Prostate gland (tissue), 2 donors: ENCODE measurements around the gene CPOX. TPM values are rescaled to one million over a fixed set of nuclear protein-coding genes. Genes with fewer than 3 reads are reported as not detected.

Source experiments
- total RNA-seq, 2 donors: library from RNA; depleted of rRNA; stranded (reverse); fragments of >200 nt; gene quantifications; one replicate each; pipeline ENCODE4 v1.1.0, GENCODE V29; 2016

Gene CPOX
- total RNA-seq, 2 donors from 2014 or later = 25.3 to 25.6 TPM

Other genes starting within 250 kb of the CPOX start
- 1 to 10 TPM in 1 of 2 donors, not detected in 1; 1.3 TPM for gene OR5K4, start 239.8 kb downstream of the CPOX start, total RNA-seq
- gene OR5K3, start 202.9 kb downstream of the CPOX start, total RNA-seq = not detected
- not detected for gene OR5K1, start 130.4 kb downstream of the CPOX start, total RNA-seq
- gene OR5K2, start 95.9 kb downstream of the CPOX start, total RNA-seq = not detected
- 100 to 1,000 TPM in 1 of 2 donors, 10 to 100 TPM in 1; 71.2 to 113 TPM for gene CLDND1, start 70.7 kb downstream of the CPOX start, total RNA-seq
- gene GPR15, start 61.6 kb downstream of the CPOX start, total RNA-seq = not detected
- 10 to 100 TPM in 1 of 2 donors, 1 to 10 TPM in 1; 7.1 to 10.6 TPM for gene ST3GAL6, start 169.7 kb upstream of the CPOX start, total RNA-seq